ENCODE measurements around the gene SLC13A3. TPM values are rescaled to one million over a fixed set of nuclear protein-coding genes. Genes with fewer than 3 reads are reported as not detected.
"Not testable (repeated sequence)": the region's sequence is repeated elsewhere in the genome, so short reads cannot be mapped to it uniquely, and the experiment has no call there.

The SLC13A3 gene
- total RNA-seq, 1 donor from 2014 or later = 1.7 TPM

GRCh38 chr20:46681032-46681854 is 30.0 kb upstream of the SLC13A3 start:
- DNase-seq = peak; percentile 82

GRCh38 chr20:46680684-46681031 is 29.4 kb upstream of the SLC13A3 start:
- DNase-seq = no peak

DNA sequence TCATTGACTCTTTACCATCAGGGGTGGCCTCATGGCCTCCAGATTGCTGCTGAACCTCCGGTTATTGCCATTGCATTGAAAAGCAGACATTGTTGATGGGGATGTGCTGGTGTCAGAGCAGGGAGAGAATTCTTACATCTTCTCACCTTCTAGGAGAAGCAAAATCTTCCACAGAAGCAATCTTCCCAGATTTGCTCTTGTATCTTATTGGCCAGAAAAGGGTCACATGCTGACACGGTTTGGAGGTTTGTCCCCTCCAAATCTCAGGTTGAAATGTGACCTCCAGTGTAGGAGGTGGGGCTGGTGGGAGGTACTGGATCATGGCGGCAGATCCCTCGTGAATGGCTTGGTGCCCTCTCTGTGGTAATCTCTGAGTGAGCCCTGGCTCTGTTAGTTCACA is 27.3 kb upstream of the SLC13A3 start:
- DNase-seq = no peak

DNA sequence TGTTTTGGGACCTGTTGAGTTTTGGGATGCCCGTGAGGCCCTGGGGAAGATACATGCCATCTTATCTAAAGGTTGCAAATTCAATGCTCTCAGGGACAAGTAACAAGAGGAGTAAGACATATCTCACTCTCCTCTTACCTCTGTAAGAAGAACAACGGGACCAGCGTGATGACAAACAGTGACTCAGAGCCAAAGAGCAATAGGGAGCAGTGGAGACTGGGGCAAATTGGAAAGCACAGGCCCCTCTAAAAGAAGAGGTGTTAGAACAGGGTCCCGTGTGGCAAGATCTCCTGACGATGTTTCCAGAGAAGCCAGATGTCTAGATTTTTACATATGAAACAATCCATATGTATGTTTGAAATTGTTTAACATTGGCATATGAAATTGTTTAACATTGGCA is 26.3 kb upstream of the SLC13A3 start:
- DNase-seq = no peak

- DNase-seq = not testable (repeated sequence)
Observed at GRCh38 chr20:46676649-46677316, 25.5 kb upstream of the SLC13A3 start.

DNA sequence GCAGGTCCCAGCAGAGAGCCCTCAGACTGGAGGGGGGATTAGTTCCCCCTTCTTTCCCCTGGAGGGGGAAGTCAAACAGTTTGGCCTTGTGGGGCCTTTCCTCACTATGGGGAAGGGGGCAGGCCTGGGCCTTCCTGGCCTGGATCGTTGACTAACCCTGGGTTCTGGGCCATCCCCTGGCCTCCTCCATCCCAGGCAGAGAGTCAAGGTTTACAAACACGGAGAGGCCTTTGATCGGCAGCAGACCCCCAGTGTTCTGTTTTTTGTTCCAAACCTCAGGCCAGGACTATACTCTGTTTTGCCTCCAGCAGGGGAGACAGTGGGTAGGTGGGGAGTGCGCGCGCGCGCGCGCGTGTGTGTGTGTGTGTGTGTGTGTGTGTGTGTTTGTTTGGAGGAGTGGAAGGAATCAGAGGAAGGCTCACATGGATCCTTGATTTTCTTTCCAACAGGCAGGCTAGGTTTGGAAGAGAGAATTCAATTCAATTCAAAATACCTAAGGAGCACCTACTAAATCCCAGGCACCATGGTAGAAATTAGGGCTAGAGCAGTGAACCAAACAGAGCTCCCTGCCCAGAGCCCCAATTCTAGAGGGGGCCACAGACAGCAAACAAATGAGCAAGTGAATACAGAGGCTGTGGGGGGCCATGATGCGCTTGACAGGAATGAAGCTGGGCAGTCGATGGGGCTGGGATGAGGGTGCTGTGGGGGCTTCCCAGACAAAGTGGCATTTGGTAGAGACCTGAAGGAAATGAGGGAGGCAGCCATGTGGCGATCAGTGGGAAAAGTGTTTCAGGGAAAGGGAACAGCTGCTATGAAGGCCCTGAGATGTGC is 23.2 kb upstream of the SLC13A3 start:
- DNase-seq = peak; percentile 51

DNA sequence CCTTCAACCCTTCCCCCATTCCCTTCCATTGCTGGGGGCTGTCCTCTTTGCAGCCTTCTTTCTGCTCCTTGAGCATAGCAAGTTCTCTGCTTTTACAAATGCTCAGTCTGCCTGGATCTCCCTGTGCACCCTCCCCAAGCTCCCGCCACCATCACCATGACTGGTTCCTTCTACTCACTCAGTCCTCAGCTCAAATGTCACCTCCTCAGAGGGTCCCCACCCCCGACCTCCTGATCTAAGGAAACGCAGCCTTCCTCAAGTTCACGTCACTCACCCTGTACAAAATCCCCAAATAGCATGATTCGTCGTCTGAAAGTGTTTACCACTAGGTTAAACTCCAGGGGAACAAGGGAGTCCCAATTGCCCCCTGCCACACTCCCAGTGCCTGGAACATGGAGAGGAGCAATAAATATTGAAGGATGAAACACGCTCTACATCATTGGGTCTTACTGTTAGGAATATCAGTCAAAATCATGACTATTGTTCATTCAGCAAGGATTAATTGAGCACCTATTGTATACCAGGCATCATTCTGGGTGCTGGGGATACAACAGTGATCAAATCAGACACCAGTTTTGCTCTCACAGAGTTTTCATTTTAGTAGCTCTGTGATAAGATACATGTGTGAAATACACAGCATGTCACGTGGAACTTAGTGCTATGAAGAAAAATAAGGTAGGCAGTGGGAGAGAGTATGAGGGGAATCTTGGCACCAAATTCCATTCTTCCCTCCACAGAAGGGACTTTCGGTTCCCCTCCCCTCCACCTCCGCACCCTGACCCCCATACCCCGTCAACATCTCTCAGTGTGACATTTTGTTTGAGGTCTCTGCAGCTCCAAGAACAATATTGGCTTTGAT is 22.4 kb upstream of the SLC13A3 start:
- no peak for DNase-seq

DNA sequence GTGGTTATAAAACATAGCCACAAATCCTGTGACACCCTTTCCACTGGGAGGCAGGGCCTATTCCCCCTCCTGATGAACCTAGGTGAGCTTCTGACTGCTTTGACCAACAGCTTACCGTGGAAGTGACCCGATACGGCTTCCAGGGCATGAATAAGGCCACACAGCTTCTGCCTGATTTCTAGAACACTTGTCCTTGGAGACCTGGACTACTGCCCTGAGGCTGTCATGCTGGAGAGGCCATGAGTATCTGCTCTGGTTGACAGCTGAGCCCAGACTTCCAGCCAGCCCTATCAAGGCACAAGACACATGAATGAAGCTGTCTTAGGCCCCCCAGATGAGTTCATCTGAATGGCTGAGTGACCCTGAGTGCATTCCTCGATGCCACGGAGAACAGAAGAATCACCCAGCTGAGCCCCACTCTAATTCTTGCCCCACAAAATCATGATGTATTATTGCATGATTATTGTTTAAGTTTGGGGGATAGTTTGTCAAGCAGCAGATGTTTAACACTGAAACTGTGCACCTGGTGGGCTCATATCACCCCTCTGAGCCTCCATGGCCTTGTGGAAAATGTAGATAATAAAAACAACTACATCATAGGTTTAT is 21.4 kb upstream of the SLC13A3 start:
- DNase-seq = no peak

DNA sequence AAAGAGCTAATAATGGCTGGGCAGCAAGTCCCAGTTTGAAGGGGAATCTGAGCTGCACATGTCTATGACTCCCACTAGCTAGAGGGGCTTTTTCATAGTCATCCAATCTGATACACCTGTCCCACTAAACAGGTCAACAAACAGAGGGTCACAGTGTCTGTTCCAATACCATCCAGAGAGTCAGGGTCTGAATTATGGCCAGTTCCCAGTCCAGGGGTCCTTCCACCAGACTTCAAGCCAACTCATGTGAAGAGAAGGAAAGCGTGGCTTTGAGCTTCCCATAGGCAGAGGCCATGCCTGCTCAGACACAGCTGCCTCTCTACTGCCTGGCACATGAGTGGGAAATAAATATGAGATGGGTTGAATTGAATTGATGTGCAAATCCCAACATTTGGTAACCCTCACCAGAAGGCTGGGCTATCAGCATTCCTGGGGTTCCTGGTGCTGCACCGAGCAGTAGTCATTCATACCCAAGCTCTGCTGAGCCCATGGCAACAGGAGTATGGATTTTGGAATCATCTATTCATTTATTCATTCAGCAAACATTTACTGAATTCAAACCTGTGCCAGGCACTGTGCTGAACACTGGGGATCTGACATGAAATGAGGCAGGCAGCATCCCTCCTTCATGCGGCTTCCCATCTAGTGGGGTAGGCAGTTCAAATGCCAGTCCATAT is 20.7 kb upstream of the SLC13A3 start:
- DNase-seq = no peak

DNA sequence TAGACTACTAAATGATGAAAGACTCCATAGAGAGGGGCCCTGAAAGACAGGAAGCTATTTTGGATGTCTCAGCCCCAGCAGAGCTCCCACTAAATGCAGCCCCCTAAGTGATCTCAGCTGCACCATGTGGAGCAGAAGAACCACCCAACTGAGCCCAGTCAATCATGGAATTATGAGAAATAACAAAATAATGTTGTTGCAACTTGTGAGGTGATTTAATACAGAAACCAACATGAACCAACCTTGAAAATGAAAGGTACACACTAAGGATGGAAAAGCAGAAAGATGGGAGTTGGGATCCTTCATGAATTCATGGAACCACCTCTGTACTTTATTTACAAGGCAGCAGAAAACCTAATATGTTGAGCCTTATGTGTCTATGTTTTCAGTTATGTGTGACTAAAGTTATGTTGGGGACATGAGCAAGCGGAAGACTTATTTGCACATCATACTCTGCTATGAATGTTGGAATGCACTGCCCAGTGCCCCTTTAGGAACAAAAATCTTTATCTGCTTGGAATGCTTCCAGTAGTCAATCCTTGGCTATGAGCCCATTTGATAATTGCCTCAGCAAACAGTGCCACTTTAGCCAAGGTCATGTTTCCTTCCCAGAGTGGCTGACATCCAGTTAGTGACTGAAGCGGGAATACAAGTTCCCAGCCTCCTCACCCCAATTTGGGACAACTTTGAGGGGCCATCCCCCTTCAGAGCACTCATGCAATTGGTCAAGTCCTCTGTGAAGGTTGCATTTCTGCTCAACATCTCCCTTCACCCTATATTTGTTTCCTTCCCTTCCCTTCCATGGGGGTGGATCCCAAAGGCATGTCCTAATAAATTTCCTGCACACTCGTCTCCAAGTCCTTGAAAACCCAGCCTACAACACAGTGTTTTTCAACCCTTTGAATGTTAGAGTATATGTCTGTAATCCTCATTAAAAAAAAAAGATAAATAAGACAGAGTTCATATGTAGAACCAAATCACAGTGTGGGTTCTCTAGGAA is 19.6 kb upstream of the SLC13A3 start:
- no peak for DNase-seq

GRCh38 chr20:46670228-46670584 is 18.9 kb upstream of the SLC13A3 start:
- DNase-seq = no peak

- no peak for DNase-seq
Observed at GRCh38 chr20:46666818-46667515, 15.7 kb upstream of the SLC13A3 start.

GRCh38 chr20:46666306-46666705 is 15.0 kb upstream of the SLC13A3 start:
- DNase-seq = no peak

DNA sequence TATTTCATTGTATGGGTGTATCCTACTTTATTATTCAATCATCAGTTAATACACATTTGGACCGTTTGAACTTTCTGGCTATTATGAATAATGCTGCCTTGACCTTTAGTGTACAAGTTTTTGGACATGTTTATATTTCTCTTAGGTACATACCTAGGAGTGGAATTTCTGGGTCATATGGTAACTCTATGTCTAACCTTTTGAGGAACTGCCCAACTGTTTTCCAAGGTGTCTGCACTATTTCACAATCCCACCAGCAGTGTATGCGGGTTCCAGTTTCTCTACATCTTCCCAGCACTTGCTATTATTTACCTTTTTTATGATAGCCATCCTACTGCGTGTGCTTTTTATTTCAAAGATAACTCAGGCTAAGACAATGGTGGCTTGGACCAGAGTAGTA is 14.3 kb upstream of the SLC13A3 start:
- no peak for DNase-seq

GRCh38 chr20:46663531-46663930 is 12.3 kb upstream of the SLC13A3 start:
- no peak for DNase-seq

GRCh38 chr20:46661659-46662058 is 10.4 kb upstream of the SLC13A3 start:
- no peak for DNase-seq

GRCh38 chr20:46660487-46660886 is 9.2 kb upstream of the SLC13A3 start:
- DNase-seq = no peak

- DNase-seq = no peak
Observed at GRCh38 chr20:46657618-46658017, 6.4 kb upstream of the SLC13A3 start.

DNA sequence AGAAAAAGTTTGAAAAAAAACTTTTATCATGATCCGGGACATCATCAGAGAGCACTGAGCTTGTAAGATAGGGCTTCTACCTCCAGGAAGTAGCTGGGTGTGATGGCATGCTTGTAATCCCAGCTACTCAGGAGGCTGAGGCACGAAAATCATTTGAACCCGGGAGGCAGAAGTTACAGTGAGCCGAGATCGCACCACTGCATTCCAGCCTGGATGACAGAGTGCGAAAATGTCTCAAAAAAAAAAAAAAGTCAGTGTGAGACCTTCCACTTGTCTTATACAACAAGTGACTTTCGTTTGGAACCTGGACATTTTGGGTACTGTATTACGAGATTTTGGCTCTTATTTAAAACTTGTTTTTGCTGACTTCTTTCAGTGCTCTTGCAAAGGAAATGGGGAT is 5.9 kb upstream of the SLC13A3 start:
- DNase-seq = no peak

Measured in tongue (tissue), 2 donors.